Large intestine (tissue), 3 donors: ENCODE measurements around the gene KIAA0930. TPM values are rescaled to one million over a fixed set of nuclear protein-coding genes. Genes with fewer than 3 reads are reported as not detected.

Experiments
- DNase-seq, 2 donors: peaks; one replicate each; pipeline versions ENCODE4 v3.0.0 to v3.0.0-alpha.2; 2013
- H3K27ac ChIP-seq: one replicate; pipeline ENCODE4 v1.5.1; 2013; ENCODE audit warnings: low read length
- H3K27me3 ChIP-seq: 2 replicates; pipeline ENCODE4 v1.6.1; 2013; ENCODE audit warnings: low read length; ENCODE audit not compliant: control insufficient read depth, insufficient read depth
- H3K36me3 ChIP-seq: 2 replicates; pipeline ENCODE4 v1.6.1; 2013; ENCODE audit warnings: low read length; ENCODE audit not compliant: control insufficient read depth, insufficient read depth
- H3K4me1 ChIP-seq: one replicate; pipeline ENCODE4 v1.6.1; 2013; ENCODE audit warnings: low read length; ENCODE audit not compliant: control insufficient read depth, insufficient read depth
- H3K4me3 ChIP-seq: one replicate; pipeline ENCODE4 v1.5.1; 2013; ENCODE audit warnings: low read length
- H3K9me3 ChIP-seq: one replicate; pipeline ENCODE4 v1.6.1; 2013; ENCODE audit warnings: mild to moderate bottlenecking, low read depth, low read length, moderate library complexity; ENCODE audit not compliant: control insufficient read depth
- WGBS: methylation state at CpG from one replicate; pipeline ENCODE4 v1.1.5; 2013; ENCODE audit warnings: low lambda C conversion rate; ENCODE audit not compliant: insufficient coverage; 5-methylcytosine and 5-hydroxymethylcytosine counted together
- polyA plus RNA-seq: library from polyadenylated mRNA; unstranded; fragments of 120-200 nt; gene quantifications from one replicate; pipeline ENCODE4 v1.2.1, GENCODE V29; 2013

Gene KIAA0930
- polyA plus RNA-seq, 1 donor: 21.8 TPM

DNA sequence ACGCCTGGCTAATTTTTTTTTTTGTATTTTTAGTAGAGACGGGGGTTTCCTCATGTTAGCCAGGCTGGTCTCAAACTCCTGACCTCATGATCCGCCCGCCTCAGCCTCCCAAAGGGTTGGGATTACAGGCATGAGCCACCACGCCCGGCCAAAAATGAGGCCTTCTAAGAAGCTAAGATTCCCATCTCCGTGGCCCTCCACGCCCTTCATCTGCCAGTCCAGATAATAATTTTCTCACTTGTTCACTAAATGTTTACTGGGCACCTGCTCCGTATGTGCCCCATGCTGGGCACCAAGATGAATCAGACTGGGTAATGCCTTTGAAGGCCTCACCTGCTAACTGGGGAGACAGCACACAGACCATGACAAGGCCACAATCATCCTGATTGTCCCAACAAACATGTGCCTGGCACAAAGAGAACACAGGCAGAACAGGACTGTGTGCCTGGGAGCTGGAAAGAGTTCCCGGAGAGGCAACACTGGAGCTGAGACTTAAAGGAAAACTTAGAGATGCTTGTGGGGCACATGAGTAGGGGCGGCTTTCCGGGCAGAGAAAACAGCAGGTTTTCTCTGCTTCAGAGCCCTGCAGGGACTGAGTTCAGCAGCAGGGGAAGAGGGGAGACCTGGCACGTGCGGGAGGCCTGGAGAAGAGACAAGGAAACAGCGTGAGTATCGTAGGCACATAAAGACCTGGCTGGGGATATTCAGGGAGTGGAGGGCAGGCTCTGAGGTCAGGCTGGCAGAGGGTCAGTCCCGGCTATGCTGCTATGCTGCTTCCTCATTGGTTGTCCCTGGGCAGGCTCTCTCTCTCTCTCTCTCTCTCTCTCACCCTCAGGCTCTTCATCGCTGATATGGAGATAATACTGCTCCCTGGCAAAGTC, 2.4 kb downstream of the KIAA0930 start:
- H3K27me3 ChIP-seq: no peaks in the 10 kb centered on the region
- peaks cover 16% of the 10 kb centered on the region for H3K4me1 ChIP-seq
- no peak overlapping the region for H3K4me3 ChIP-seq
- no CpG with 5 or more reads among the region's 18 CpGs for WGBS
- peaks cover 11% of the 10 kb centered on the region for H3K36me3 ChIP-seq
- H3K9me3 ChIP-seq: no peaks in the 10 kb centered on the region
- H3K27ac ChIP-seq: no peak overlapping the region
- DNase-seq: no peak

DNA sequence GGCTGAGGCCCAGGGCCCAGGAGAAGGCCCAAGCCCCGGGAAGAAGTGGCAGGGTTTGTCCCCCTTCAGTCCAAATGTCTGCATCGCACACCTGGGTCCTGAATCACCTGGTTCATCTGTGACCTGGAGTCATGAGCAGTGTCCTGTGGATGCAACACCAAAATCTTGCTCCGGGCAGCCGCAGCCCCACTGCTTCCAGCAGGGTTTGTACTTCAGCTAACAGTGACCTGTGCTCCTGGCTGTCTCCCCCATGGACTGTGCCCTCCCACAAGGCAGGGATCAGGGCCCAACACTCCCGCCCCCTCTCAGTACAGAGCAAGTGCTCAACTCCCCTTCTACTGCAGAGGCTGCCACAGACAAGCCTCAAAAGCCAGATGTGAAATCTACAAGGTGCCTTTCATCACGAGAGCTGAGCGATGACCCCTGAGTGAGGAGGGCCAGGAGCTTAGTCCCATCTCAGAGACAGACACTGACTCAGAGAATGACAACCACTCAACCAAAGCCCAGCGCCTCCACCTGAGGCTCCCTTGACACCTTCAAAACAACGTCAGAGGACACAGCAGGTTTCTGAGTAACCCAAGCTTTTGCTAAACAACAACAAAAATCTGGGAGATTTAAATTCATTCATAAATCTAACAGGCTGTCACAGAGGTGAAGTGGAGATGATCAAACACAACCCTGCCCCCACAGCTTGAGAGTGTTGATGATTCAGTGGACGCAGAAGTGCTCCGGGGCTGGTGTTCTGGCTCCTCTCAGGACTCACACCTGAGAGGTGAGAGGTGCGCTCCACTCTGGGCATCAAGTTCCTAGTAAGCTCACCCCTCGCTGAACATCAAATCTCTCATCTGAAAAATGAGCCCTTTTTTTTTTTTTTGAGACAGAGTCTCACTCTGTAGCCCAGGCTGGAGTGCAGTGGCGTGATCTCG, 3.4 kb downstream of the KIAA0930 start:
- Histone ChIP-seq H3K4me1 (peaks cover 16% of the 10 kb centered on the region), H3K27ac (no peak overlapping the region), H3K27me3 (no peaks in the 10 kb centered on the region), H3K4me3 (no peak overlapping the region), H3K9me3 (no peaks in the 10 kb centered on the region), H3K36me3 (peaks cover 11% of the 10 kb centered on the region)
- no peak for DNase-seq
- no CpG with 5 or more reads among the region's 15 CpGs for WGBS

DNA sequence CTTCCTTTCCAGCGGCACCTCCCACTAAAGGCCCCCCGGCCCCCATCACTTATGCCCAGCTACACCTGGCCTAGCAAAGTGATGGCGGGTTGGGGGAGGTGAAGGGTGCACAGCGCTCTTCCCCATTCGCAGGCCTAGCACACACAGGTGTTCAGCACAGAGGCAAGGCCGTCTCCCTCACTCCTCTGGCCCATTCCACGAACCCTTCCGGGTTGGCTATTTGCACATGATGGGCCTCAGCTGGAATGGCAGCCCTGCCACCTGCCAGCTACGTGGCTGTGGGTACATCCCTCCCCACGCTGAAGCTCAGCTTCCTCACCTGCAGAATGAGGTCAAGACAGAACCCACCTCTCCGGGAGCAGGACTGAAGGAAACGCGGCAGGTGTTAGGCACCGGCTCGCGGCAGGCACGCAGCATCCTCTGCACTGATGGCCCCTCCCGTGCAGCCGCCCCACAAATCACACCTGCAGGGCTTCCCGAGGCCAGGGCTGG, 4.8 kb downstream of the KIAA0930 start:
- Histone ChIP-seq H3K4me3 (no peak overlapping the region), H3K27me3 (no peaks in the 10 kb centered on the region), H3K27ac (no peak overlapping the region), H3K9me3 (no peaks in the 10 kb centered on the region), H3K36me3 (peaks cover 11% of the 10 kb centered on the region), H3K4me1 (peaks cover 11% of the 10 kb centered on the region)
- no peak for DNase-seq
- no CpG with 5 or more reads among the region's 20 CpGs for WGBS

DNA sequence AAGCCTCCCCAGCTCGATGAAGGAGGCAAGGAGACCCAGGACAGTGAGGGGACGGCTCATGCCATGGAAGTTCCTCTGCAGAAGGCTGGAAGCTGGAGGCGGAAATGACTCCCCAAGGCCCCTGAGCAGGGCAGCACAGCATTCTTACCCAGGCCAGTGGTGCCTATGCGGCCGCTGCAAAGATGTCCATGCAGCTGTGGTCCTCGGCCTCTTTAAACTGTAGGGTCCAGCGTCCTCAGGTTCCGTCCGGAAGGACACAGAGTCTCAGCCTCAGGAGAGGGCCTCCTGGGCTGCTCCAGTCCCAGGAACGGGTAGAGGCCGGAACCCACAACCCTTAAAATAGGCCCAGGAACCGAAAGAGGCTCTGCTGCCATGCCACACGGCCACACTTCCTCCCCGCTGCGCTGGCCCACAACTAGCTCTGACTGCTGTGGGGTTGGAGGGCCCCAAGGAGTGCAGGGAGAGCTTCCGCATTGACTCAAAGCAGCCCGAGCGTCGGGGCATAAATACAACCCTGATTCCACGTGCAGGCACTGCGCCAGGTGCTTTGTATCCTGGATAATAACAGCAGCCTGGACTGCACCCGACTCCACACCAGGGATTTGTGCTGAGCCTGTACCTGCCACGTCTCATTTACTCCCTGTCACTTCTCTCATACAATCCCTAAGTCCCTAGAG, 5.5 kb downstream of the KIAA0930 start:
- H3K27ac ChIP-seq: no peak overlapping the region
- no peak for DNase-seq
- H3K27me3 ChIP-seq: no peaks in the 10 kb centered on the region
- WGBS: no CpG with 5 or more reads among the region's 23 CpGs
- no peak overlapping the region for H3K4me3 ChIP-seq
- H3K36me3 ChIP-seq: peaks cover 11% of the 10 kb centered on the region
- no peaks in the 10 kb centered on the region for H3K9me3 ChIP-seq
- H3K4me1 ChIP-seq: peaks cover 11% of the 10 kb centered on the region

DNA sequence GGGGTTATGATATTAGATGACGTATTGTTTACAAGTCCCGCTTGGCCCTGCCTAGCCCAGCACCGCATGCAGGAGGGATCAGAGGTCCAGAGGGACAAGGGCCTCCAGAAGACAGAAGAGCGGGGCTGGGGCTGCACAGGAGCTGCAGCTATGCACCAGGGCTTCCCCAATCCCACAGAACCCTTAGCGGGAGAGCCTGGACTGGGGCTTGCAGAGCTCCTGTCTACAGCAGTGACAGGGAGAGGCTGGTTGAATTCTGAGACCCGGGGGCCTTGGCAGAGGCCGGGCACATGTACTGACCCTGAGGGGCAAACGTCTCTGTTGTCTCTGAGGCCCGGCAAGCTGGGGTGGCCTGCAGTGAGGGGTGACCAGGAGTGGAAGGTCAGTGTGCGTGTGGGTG, 6.9 kb downstream of the KIAA0930 start:
- WGBS: no CpG with 5 or more reads among the region's 10 CpGs

DNA sequence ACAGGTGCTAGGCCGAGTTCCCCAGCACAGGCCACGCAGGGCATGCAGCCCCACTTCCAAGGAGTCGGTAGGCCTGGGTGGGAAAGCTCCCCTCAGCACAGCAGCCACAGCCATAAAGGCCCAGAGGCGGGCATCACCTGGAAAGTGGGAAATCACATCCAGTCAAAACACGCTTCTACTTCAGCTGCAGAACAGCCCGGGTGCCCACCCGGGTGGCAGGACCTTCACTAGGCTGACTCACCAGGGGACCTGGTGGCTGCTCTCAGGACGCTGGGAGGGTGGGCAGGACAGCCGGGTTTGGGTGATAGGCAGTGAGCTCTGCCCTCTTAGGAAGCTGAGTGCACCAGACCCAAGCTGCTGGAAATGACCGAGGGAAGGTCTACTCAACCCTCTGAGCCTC, 7.3 kb downstream of the KIAA0930 start:
- no peak for DNase-seq
- Histone ChIP-seq H3K27me3 (no peaks in the 10 kb centered on the region), H3K4me1 (no peaks in the 10 kb centered on the region), H3K36me3 (peaks cover 7% of the 10 kb centered on the region), H3K9me3 (no peaks in the 10 kb centered on the region), H3K4me3 (no peak overlapping the region), H3K27ac (no peak overlapping the region)
- no CpG with 5 or more reads among the region's 10 CpGs for WGBS

More for the DNA sequence above, 6.9 kb downstream of the KIAA0930 start:
- Histone ChIP-seq H3K36me3 (peaks cover 8% of the 10 kb centered on the region), H3K9me3 (no peaks in the 10 kb centered on the region), H3K27me3 (no peaks in the 10 kb centered on the region), H3K4me1 (no peaks in the 10 kb centered on the region), H3K4me3 (no peak overlapping the region), H3K27ac (no peak overlapping the region)
- DNase-seq: peak in 1 of 2 donors; percentile 44

DNA sequence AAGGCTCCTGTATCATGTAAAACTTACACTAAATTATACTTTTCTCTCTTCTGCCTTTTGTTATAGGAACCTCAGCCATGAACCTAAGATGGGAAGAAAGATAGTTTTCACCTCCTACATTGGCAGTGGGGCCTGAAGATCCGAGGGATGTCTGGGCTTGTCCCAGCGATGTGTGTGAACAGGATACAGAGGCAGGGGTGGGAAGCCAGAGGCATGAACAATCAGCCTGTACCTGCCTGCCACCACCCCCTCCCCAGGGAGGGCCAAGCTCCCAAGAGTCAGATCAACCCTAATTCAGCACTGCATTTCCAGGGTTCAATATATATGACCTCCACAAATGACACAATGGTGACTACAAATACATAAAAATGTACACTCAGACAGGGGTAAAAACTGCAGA, 9.4 kb downstream of the KIAA0930 start:
- no peaks in the 10 kb centered on the region for H3K9me3 ChIP-seq
- no peaks in the 10 kb centered on the region for H3K4me1 ChIP-seq
- no peak overlapping the region for H3K4me3 ChIP-seq
- H3K27me3 ChIP-seq: no peaks in the 10 kb centered on the region
- no peaks in the 10 kb centered on the region for H3K36me3 ChIP-seq
- no CpG with 5 or more reads among the region's 2 CpGs for WGBS
- no peak overlapping the region for H3K27ac ChIP-seq
- DNase-seq: no peak

DNA sequence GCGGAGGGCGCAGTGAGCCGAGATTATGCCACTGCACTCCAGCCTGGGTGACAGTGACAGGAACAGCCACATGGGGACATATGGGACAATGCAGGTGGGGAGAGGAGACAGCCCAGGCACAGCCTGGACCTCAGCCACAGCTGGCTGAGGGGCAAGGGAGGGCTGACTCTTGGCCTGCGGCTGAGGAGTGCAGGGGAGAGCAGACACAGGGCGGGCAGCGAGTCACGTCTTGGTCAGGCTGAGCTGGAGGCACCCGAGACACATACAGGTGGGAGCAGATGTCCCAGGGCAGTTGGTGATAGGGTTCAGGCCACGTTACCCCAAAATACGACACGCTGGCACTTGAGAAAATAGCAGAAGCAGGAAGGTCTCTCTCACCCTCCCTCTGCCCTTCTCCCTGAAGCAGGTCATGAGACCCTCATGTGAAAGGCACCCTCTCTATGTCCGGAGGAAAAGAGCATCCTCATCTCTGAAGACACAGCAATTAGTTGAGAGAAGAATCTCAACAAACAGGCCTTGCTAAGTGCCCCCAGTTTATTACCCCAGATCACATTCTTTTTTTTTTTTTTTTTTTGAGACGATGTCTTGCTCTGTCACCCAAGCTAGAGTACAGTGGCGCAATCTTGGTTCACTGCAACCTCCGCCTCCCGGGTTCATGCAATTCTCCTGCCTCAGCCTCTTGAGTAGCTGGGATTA, 10.5 kb downstream of the KIAA0930 start:
- H3K36me3 ChIP-seq: no peaks in the 10 kb centered on the region
- WGBS: no CpG with 5 or more reads among the region's 16 CpGs
- H3K9me3 ChIP-seq: no peaks in the 10 kb centered on the region
- no peaks in the 10 kb centered on the region for H3K27me3 ChIP-seq
- no peak overlapping the region for H3K4me3 ChIP-seq
- no peak overlapping the region for H3K27ac ChIP-seq
- peaks cover 2% of the 10 kb centered on the region for H3K4me1 ChIP-seq
- no peak for DNase-seq

DNA sequence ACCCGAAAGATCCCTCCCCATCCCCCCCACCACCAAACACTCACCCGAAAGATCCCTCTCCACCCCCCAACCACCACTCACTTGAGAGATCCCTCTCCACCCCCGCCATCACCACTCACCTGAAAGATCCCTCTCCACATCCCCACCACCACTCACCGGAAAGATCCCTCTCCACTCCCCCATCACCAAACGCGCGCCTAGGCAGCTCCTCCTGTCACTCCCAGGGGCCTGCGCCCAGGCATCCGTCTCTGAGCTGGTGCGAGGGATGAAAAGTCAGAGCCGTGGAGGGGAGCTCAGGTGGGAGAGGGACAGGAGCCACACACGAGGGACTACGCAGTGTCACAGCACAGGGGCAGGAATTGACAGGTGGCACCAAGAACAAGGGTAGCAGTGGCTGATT, 11.5 kb downstream of the KIAA0930 start:
- H3K9me3 ChIP-seq: no peaks in the 10 kb centered on the region
- no peak for DNase-seq
- no peaks in the 10 kb centered on the region for H3K36me3 ChIP-seq
- no peaks in the 10 kb centered on the region for H3K27me3 ChIP-seq
- WGBS: no CpG with 5 or more reads among the region's 13 CpGs
- no peak overlapping the region for H3K27ac ChIP-seq
- H3K4me3 ChIP-seq: no peak overlapping the region
- peaks cover 8% of the 10 kb centered on the region for H3K4me1 ChIP-seq
